Measurements from ENCODE around the gene TTLL10. TPM values are rescaled to one million over a fixed set of nuclear protein-coding genes. Genes with fewer than 3 reads are reported as not detected.

The TTLL10 gene
- total RNA-seq, 1 donor from 2014 or later, result 0.89 TPM

GRCh38 chr1:1203561-1204424 lies 30.1 kb downstream of the TTLL10 start:
- intact Hi-C loops (cut with micrococcal nuclease), result loop anchor here (5.0 kb wide), 1 partner anchor 46 kb away; no protein-coding TSS in a partner anchor

GRCh38 chr1:1204425-1204920 lies 30.8 kb downstream of the TTLL10 start:
- intact Hi-C loops (cut with micrococcal nuclease), result loop anchor here (5.0 kb wide), 1 partner anchor 47 kb away; no protein-coding TSS in a partner anchor

- intact Hi-C loops (cut with micrococcal nuclease), result loop anchor here (5.0 kb wide), 1 partner anchor 48 kb away; no protein-coding TSS in a partner anchor
These were observed 31.5 kb downstream of the TTLL10 start for GRCh38 chr1:1204998-1205768.

- intact Hi-C loops (cut with micrococcal nuclease), result no loop called here
These were observed 32.2 kb downstream of the TTLL10 start for GRCh38 chr1:1205769-1206375.

GRCh38 chr1:1206376-1206965 lies 32.8 kb downstream of the TTLL10 start, which contains the start of gene TNFRSF18:
TSS of gene TNFRSF18 (minus strand) at chr1:1206592. CDS start at chr1:1206571, 21 bp downstream.
- intact Hi-C loops (cut with micrococcal nuclease), result no loop called here

GRCh38 chr1:1206966-1207531 lies 33.4 kb downstream of the TTLL10 start:
- intact Hi-C loops (cut with micrococcal nuclease), result no loop called here

- intact Hi-C loops (cut with micrococcal nuclease), result no loop called here
These were observed 33.9 kb downstream of the TTLL10 start for GRCh38 chr1:1207571-1207892.

GRCh38 chr1:1208713-1209433 lies 35.2 kb downstream of the TTLL10 start:
- intact Hi-C loops (cut with micrococcal nuclease), result no loop called here

GRCh38 chr1:1210726-1211540 lies 37.3 kb downstream of the TTLL10 start:
- intact Hi-C loops (cut with micrococcal nuclease), result no loop called here

GRCh38 chr1:1211541-1212441 lies 38.1 kb downstream of the TTLL10 start:
- intact Hi-C loops (cut with micrococcal nuclease), result no loop called here

- intact Hi-C loops (cut with micrococcal nuclease), result no loop called here
These were observed 39.2 kb downstream of the TTLL10 start for GRCh38 chr1:1212780-1213344.

- intact Hi-C loops (cut with micrococcal nuclease), result no loop called here
These were observed 39.9 kb downstream of the TTLL10 start, which contains the start of gene TNFRSF4 for GRCh38 chr1:1213345-1214265. TSS of gene TNFRSF4 (minus strand) at chr1:1214153. CDS start at chr1:1214127, 26 bp downstream.

- intact Hi-C loops (cut with micrococcal nuclease), result no loop called here
These were observed 41.5 kb downstream of the TTLL10 start for GRCh38 chr1:1215080-1215676.

- intact Hi-C loops (cut with micrococcal nuclease), result no loop called here
These were observed 42.4 kb downstream of the TTLL10 start for GRCh38 chr1:1215881-1216605.

GRCh38 chr1:1216770-1217620 lies 43.3 kb downstream of the TTLL10 start:
- intact Hi-C loops (cut with micrococcal nuclease), result no loop called here

Measured in T-helper 2 cell treated with Interferon-gamma antibody and Interleukin-4, amounts not matched to agents 100 ng/mL and 5 ng/mL, for 36 hours (primary cell).